HG03571 (cell line): ENCODE measurements around the gene MAGEA9B.
"Not testable (repeated sequence)": the region's sequence is repeated elsewhere in the genome, so short reads cannot be mapped to it uniquely, and the experiment has no call there.

Experiments
- ATAC-seq: cut with Tn5 transposase; IDR thresholded peaks from one replicate; pipeline ENCODE4 v1.9.1; 2021; ENCODE audit not compliant: unreplicated experiment

MAGEA9B gene

DNA sequence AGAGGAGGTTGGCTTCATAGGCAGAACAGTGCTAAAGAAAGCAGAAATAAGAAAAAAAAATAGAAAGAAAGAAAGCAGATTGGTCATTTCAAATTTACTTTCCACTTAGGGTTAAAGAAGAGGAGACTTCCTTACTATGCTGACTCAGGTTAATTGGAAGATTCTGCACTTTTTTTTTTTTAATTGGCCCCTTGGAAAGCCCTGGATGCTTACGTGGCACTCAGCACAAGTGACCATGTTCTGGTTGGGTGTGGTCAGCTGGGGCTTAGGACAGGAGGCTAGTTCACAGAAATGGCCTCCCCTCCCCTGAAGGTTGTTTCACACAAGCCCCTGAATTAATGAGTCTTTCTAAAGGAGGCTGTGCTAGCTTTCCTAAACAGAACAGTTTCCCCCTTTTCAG is 14.5 kb downstream of the MAGEA9B start:
- ATAC-seq, result no peak

- no peak for ATAC-seq
Measured at GRCh38 chrX:149571770-149572169, 15.5 kb downstream of the MAGEA9B start.

GRCh38 chrX:149570668-149571067 is 16.6 kb downstream of the MAGEA9B start:
- no peak for ATAC-seq

DNA sequence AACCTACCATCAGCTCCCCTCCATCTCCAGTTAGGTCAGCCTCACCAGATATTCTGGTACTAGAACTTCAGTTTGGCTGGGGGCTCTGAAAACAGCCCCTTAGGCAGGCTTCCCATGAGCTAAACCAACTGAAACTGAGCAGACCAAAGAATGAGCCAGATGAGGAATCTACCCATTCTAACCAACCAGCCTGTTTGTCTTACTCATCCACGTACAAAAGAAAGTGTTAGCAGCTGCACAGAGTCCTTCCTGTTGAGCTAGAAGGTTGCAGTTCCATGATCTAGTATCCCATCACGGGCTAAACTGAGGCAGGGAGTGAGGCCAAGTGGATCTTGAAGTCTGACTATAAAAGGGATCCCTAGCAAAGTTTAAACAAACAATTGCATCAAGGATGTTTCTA is 17.5 kb downstream of the MAGEA9B start:
- ATAC-seq, result no peak

- no peak for ATAC-seq
Measured at GRCh38 chrX:149568701-149569296, 18.5 kb downstream of the MAGEA9B start.

DNA sequence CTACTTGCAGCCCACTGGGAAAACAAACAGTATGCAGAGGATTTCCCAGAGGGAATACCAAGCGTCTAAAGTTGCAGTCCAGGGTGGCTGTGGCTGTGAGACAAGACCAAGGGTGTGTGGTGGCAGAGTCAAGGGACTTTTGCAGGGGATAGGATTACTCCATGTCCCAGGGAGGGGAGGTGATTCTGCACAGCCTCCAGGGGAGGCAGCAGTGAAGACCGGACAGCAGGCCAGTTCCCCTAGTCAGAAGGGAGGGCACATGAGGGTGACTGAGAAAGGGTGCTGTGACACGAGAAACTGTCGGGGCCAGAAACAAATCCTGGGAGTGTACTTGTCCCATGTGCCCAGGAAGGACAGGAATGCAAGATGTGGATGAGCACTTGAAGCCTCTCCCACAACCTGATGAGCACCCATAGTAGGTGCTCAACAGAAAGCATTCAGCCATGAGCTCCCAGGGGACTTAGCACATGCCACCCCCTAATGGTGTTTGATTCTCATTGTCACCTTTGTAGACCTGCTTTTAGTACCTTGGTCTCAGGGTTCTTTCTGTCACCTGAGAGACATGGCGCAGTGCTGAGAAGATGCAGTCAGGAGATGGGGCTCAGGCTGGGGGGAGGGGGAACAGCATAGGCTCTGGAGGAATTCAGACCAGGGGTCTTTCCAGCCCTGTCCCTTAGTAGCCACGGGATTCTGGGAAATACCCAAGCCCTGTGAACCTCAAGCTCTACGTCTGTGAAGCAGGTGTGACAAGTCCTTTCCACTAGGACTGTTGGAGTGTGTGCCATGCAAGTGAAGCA is 19.4 kb downstream of the MAGEA9B start:
- ATAC-seq, result no peak

GRCh38 chrX:149563359-149563758 is 23.9 kb downstream of the MAGEA9B start:
- no peak for ATAC-seq

GRCh38 chrX:149555251-149555650 is 32.0 kb downstream of the MAGEA9B start:
- not testable (repeated sequence) for ATAC-seq

DNA sequence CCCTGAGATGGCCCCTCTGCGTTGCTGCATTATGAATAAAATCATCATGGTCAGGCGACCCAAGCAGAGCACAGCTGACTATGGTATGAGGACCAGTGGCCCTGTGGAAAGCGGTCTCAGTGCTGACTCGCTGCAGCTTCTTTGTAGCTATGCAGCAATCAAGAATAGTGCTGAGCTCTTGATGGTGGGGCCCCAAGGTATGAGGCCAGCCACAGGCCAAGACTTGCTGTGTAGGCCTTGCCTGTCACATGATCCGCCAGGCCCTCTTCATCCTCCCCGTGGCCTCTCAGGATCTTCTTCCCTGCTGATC is 35.4 kb downstream of the MAGEA9B start:
- not testable (repeated sequence) for ATAC-seq

- not testable (repeated sequence) for ATAC-seq
Measured at GRCh38 chrX:149551245-149551938, 35.9 kb downstream of the MAGEA9B start.

GRCh38 chrX:149550454-149550853 is 36.8 kb downstream of the MAGEA9B start:
- not testable (repeated sequence) for ATAC-seq

- ATAC-seq, result not testable (repeated sequence)
Measured at GRCh38 chrX:149549701-149550100, 37.6 kb downstream of the MAGEA9B start, which contains the start of gene HSFX3. TSS of gene HSFX3 (minus strand) at chrX:149549924. CDS start at chrX:149549852, 72 bp downstream.

DNA sequence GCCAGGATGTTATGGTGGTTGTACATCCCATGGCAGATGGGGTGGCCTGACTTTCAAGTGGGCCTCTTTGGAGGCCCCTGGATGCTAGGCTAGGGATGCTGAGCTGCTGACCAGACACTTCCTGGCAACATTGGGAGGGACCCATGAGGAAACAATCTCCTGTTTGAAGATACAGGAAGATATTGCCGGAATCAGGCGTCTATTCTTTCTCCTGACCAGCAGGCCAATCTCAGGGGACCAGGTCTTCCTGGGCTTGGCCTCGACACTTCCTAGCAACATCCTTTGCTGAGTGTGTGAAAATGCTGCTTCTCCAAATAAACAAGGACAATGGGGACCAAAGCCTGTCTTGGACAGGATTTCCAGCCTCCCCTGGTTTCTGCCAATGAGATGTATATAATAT is 39.5 kb downstream of the MAGEA9B start:
- not testable (repeated sequence) for ATAC-seq

GRCh38 chrX:149546962-149547361 is 40.3 kb downstream of the MAGEA9B start:
- ATAC-seq, result not testable (repeated sequence)

- ATAC-seq, result peak; percentile 70
Measured at GRCh38 chrX:149545545-149546543, 41.4 kb downstream of the MAGEA9B start.

GRCh38 chrX:149541521-149542047 is 45.7 kb downstream of the MAGEA9B start:
- ATAC-seq, result no peak

DNA sequence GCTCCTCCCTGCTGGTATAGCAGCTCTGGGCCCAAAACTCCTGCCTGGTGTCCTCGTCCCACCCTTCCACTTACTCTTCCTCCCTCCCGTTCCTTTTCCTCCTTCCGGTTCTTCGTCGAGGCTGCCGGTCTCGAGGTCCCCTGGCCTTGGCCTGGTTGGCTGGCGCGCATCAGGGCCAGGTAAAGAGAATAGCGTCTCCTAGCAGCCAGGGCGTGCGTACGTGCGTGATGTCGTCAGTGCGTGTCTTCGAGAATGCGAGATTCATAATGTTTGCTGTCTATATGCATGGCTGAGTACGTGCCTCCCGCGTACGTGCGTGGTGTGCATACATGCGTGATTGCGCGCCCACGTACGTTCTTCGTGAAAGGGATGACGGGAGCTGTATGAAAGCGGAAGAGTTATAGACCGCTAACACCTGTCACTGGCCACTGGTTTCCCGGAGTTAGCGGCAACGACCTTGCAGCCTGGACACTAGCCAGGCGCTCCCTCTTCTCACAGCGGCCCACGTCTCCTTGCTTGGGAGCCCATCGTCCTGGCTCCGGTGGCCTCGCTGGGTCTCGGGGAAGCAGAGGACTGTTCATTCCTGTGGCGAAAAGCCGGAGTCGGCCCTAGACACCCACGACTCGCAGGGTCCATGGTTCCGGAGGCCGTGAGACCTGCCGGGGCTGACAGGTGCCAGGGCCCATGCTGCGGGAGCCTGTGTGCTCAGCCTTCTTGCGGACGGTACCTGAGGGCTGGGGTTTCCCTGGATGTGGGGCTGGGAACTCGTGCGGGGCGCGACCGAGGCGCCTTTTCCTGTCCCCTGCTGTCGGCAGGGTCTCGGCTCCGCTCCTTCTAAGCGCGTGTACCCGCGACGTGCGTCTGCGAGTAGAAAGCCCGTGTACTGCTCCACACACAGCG is 46.4 kb downstream of the MAGEA9B start, which contains the start of gene EOLA1:
EOLA1 (plus strand) TSS at position 392 of the 900 bp plus-strand sequence. CDS start 4,619 bp downstream, outside the sequence.
- peak; percentile 74 for ATAC-seq

DNA sequence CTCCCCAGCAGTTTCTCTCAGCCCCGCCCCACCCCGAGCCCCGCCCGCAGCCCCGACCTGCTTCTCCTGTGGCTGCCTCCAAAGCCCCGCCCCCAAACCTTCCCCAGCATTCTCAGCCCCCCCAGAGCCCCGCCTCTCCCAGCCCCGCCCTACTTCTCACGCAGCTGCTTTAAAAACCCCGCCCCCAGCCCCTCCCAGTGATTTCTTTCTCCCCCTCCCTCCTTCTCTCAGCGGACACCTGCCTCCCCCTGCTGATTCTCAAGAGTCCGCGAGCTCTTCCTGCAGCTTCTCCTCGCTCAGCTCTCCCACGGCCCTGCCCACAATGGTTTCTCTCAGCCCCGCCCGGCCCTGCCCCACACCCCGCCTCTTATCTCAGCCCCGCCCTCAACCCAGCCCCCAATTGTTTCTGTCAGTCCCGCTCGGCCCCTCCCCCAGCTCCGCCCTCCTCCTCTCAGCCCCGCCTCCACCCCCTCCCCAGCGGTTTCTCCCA is 47.1 kb downstream of the MAGEA9B start:
- no peak for ATAC-seq
